IPS-NIHi11 (cell line): Measurements from ENCODE around the gene STC2.

Experiments used
- DNase-seq: peaks from one replicate; pipeline ENCODE4 v3.0.0; 2012; ENCODE audit warnings: mixed read lengths, low spot score

The STC2 gene

DNA sequence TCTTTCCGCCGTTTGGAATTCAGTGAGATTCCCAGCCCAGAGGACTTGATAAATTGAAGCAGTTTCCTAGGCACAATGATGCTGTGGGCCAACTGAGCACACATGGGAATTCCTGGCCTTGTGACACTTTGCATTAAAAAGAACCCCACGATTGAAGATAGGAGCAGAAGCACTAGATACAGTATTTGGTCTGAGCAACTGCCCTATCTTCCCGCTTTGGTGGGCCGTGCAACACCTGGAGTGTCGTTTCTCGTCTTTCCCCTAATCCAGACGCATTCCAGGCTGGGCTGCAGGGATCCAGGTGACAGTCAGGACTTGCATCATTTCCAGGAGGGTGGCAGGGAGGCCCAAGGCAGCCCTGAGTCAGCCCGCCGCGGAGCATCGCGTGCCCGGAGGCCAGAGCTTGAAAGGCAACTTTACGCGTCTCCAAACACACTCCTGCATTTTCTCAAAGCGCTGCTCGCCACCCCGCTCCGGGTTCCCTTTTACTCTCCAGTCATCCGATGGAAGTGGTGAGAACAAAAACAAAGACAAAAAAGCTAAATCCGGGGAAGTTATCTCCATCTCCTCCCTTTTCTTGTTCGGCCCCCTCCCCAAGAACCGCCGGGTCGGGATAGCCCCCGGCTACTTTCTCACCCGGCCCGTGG lies 753 bp upstream of the STC2 start:
- DNase-seq = no peak

DNA sequence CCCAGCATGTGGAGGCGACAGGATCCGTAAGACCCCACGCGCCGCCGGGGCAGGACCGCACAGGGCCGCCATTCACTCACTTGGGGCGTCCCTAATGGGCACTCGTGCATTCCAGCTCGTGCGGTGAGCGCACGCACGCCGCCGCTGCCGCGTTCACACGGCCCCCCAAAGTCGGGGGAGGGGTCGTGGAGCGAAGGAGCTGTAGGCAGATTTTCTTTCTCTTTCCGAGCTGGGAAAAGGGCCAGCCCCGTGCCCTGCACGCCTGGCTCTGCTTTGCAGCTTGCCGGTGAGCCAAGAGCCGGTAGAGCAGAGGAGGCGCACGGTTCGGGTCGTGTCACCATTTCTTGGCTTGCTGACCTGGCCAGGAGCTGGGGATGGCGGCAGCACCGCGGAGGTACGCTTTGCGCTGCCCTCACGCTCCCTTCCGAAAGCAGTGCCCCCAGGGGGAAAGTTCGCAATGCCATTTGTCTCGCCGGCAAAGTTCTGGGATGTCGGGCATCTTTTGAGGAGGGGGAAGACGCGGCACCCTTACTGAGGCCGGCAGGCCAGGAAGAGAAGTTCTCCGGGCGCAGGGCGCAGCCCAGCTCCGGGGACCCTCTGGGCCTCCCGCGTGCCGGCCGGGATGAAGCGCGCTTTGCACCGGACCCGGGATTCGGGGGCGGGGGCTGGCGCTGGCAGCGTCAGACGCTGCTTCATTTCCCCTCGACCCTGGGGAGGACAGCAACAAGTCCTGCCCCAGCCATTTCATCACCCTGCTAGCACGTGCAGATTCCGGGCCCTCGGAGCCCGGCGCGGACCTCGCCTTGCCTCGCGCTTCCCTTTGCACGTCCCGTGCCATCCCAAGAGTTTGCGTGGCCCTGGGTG lies 898 bp downstream of the STC2 start:
- DNase-seq = peak; percentile 61

DNA sequence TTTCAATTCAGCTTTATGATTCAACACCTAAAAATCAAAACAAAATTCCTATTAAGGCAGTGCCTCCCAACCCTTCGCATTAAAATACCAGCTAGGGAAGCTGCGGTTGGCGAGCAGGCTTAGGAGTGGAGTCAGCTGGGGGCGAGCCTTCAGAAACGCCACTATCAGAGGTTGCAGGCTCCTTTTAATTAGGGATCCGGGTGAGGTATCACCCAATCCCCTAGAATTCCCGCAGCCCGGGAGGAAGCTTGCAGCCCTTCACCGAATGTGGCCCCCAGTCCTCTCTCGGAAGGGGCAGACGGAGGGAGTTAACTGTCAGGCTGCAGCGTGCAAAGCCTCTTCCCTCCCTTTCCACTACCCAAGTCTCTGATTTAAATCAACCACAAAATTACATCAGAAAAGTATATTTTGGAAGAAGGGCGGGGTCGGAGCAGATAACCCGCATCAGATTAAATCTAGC lies 1.7 kb downstream of the STC2 start:
- no peak for DNase-seq

DNA sequence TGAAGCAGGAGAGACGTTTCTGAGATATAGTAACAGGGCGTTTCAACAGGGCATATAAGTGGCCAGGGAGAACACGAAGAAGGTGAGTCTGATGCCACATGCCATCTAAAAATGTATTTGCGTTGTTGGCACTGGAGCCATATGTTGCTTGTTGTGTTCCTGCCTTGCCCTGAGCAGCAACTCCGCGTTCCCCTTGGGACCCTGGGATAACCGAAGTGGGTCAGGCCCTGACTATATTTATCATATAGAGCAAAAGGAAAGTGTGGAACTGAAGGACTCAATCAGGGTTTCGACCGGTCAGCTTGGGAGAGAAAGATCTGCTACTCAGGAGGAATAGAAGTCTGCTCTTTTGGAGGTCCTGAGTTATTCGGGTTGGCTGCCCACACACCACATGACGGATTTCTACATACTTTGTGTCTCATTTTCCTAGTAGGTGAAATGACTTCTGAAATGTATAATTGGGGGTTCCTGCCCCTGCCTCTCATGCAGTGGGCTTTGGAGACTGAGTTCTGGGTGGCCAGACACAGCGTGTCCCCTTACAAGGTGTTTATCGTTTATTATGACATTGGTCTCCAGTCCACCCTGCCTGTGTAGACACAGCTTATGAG lies 3.0 kb downstream of the STC2 start:
- no peak for DNase-seq

DNA sequence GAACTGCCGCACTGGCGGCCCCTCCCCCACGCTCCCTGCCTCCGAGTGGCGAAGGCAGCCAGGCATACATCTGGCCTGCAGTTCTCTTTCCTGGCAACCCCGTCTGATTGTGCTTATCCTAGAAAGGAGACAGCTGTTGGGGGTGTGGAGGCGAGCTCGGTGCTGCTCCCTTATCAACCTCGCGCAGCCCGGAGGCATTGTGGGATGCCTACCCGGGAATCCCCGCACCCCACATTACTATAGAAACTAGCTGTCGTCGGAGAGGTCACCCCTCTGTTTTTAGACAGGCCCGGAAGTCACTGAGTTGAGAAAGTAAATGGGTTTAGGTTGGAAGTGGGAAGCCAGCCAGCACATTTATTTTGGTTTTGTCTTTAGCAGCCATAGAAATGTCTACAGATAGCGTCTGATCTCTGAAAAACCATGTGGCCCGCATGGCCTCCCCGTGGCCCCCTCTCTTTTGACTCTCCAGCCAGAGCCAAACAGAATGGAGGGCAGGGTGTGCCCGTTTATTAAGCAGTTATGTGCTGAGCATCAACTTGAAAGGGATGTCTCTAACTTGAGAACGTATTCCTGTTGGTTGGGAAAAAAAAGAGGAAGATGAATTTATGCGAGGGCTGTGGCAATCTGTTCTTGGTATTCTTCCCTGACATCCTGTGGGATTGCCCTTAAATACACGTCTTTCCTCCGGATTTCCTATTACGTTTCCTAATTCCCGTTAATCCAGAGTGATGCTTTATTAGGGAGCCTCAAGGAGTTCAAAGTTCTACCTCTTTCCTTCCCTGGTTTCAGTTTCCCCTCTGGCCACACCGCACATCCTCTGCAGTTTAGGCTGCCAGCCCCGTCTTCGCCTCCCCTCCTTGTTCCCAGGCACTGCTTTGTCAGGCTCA lies 3.9 kb downstream of the STC2 start:
- DNase-seq = no peak

DNA sequence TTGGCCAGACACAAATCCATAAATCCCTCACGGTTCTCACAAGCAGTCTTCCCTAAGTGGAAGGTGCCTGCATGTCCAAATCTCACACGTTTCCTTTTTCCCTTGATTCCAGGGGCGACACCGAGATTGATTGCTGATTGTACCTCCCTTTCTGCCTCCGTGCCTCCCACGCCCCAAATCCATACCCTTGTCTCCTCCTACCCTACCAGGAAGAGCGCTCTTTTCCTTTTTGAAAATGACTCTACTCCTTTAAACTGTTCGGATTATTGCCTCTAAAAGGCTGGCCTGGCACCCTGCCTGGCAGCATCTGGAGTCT lies 4.5 kb downstream of the STC2 start:
- no peak for DNase-seq

DNA sequence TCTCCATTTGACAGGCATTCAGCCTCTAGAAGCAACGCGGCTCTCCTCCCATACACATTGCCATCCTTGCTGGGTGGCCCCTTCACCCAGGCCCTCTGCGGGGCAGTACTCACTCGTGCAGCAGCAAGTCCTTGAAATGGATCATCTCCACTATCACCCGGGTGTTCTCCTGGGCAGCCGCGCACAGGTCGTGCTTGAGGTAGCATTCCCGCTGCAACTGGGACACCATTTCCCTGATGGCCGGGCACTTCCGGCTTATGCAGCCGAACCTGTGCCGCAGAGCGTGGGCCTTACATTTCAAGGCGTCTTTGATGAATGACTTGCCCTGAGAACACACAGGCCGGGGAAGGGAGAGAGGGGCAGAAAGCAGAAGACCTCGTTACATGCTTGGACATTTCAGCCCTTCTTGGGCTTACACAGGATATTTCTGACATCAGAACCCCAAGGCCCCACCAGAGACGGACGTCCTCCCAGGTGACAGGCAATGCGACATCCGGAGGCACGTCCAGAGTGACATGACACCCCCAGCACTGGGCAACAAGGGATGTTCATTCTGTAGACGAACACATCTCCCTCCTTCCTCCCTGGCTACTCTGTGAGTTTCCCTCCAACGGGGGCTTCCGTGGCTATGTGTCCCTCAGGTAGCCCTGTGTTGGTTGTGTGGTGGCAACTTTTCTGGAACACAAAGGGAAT lies 5.0 kb downstream of the STC2 start:
- no peak for DNase-seq

DNA sequence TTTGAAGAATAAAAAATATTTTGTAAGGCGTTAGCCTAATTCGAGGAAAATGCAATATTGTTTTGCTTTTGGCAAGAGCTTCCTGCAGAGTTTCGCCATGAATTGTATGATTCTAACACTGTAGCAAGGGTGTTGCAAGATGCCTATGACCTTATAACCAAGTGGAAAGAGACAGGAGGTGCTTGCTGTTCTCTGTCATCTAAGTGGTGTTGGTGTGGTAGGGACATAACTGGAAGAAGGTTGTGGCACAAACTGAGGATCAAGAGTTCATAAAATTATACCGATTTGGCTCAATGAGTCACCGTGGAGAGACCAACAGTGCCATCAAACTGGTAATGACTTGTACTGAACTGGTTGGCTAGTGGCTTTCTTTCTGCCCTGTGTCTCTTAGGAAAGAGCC lies 6.3 kb downstream of the STC2 start:
- DNase-seq = no peak

DNA sequence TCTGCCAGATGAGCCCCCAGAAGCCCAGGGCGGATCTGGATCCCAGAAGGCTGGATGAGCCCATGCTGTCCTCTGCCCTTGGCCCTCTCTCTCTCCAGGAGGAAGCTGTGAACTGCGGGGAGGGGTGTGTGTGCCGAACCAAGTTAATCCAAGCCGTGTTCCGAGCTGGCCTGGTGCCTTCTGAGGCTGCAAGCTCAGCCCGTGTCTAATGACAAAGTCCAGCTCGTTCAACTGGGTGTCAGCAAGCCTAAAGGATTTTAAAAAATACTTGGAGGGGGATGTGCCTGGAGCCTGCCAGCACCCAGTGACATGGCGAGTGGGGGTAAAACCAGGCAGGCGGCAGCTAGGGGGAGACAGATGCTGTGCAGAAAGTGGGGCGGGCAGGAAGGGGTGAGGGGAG lies 8.0 kb downstream of the STC2 start:
- DNase-seq = no peak

DNA sequence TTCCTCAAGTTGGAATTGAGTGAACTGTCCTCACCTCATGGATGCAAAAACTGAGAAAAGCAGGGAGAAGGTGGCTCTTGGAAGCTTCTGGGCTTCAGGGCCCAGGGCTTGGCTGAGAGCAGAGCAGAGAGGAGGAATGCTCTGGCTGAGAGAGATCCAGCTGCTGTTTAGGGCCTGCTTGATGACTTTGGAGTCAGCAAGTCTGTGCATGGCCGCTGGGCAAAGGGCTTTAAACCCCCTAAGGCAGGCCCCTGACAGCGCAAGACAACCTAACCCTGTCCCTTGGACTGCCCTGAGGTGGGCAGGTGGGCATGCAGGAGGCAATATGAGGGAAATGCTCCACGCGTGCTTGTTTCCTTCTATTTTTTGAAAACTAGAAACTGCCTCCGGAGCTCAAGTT lies 8.6 kb downstream of the STC2 start:
- DNase-seq = no peak

DNA sequence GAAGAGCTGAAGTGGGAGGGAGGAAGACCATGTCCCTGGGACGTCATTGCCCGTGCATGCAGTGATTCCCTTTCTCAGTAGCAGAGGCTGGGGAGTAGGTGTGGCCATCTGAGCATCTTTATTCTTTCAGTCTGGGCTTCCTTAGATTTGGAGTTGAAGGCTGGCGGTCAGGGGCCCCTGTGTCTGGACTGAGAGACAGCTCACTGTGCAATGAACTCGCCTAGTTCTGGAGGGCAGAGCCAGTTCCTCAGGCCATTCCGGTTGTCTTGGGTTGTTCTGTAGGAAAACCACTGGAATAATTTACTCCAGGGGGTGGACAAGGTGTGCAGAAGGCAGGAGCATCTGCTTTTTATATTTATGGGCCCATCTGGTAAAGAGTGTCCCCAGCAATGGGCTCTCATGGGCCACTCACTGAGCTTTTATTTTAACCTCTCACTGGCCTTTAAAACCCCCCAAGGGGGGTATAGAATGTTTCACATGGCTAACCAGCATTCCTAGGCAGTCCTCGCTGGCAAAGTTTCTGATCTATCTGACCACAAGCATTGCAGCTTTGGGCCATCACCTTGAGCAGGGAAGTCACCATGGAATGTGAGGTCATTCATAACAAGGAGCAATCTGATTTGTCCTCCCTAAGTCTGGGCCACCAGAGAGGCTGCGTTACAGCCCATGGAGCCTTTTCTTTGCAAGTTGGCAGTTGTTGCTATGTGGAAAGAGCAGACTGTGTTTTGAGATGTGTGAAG lies 9.2 kb downstream of the STC2 start:
- no peak for DNase-seq

DNA sequence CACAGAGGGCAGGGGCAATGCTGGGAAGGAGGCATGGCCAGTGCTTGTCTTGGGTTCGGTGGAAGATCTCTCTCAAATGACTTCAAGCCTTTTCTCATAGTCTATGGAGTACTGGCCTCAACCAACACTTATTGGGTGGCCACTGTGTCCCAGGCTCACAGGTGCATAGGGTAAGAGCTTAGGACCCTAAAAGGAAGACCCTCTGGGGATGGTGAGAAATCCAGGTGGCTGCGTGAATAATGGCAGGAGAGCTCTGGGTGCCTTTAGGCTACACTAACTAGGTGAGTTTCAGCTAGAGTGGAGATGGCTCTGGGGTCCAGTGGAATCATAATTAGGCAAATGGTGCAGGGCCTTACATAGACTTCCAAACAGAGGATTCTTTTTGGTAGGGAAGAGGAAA lies 9.9 kb downstream of the STC2 start:
- DNase-seq = no peak

DNA sequence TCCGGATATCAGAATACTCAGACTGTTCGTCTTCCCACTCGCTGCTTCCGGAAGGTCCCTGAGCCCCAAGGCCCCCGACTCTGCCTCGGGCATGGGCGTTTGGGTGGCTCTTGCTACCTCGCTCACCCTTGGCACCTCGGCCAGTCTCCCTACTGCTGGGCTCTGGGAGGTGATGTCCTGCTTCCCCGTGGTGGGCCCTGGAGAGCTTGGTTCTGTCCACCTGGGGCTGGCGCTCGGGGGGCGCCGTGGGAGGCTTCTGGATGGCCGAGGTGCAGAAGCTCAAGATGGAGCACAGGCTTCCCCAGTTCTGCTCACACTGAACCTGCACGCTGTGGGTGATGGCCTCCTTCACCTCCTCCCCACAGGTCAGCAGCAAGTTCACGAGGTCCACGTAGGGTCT lies 10.4 kb downstream of the STC2 start:
- no peak for DNase-seq

DNA sequence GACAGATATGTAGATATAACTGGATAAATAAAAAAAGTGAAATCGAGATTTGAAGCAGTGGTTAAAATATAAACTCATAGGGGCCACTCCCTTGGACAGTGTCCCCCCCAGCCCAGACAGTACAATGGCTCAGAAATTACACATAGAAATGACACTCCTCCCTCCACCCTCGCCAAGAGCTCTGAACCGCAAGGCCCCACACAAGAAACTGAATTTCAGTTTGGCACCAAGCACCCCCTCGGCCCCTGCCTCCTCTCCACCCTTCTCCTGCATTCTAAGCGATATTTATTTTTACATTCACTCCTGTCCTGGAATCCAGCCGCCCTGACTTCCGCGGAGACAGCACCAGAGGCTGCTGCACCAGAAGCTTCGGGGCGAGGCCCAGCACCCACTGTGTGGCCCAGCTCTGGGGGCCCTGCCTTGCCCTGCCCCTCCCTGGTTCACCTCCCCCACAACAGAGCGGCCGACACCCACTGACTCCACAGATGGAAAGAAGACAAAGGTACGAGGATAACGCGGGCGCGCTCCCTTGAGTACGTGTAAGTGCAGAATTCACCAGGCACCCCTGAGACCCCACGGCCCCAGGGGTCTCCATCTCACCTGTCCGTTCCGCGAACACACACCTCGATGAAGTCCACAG lies 11.0 kb downstream of the STC2 start:
- DNase-seq = no peak

DNA sequence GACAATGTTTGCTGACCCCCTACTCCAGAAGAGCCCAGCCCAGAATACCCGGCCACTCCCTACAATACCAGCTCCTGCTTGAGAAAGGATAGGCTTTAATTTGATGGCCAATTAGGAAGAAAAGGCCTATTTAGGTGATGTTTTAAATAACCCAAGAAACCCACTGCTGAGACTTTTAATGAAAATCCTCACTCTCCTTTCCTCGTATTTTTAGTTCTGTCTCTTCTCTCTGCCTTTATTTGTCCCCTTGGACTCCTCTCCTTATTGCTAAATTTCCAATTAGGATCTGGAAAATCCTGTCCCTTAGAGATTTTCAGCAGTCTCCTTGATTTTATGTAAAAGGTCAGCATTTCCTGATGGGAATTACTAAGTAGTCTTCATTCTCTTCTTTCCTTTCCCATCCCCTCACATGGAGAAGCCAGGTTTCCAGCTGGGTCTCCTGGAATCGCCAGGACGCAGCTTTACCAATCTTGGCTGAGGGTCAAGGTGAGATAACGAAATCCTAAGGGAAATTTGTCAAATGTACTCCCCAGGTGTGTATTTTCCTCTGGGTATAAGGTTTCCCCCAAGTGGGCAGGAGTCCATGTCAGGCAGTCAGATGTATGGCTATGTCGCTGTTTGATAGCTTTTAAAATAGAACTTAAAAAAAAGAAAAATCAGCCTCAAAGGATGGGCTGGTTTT lies 11.7 kb downstream of the STC2 start:
- no peak for DNase-seq

DNA sequence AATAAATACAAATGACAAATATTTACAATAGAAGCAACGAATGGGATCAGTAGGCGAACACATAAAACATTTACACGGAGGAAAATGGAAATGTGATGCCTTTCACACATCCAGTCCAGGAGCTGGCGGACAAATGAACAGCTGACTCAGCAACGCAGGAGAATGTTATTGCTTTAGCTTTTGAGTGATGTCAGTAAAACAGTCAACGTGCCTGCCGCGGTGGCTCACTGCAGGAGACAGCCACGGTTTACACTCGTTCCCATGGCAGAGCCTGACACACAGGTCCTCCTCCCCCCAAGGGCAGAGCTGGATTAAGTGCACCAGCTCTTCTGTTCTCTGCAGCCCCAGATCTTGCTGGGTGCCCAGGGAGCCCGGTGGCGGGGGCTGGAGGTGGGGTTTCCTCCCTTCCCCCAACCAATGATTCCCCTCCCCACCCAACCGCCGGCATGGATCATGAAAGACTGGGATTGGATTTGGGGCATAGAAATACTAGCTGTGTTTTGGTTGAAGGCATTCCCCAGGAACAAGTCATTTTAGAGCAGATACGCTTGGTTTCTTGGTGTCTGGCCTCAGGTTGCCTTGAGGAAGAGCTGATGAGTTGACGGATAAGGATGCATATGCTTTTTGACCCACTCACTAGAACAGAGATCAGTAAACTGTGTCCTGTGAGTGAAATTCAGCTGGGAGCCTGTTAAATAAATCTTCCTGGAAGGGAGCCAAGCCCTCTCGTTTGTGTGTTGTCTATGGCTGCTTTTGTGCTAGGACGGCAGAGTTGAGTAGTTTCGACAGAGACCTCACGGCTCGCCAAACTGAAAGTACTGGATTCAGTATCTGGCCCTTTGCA lies 12.5 kb downstream of the STC2 start:
- DNase-seq = no peak

DNA sequence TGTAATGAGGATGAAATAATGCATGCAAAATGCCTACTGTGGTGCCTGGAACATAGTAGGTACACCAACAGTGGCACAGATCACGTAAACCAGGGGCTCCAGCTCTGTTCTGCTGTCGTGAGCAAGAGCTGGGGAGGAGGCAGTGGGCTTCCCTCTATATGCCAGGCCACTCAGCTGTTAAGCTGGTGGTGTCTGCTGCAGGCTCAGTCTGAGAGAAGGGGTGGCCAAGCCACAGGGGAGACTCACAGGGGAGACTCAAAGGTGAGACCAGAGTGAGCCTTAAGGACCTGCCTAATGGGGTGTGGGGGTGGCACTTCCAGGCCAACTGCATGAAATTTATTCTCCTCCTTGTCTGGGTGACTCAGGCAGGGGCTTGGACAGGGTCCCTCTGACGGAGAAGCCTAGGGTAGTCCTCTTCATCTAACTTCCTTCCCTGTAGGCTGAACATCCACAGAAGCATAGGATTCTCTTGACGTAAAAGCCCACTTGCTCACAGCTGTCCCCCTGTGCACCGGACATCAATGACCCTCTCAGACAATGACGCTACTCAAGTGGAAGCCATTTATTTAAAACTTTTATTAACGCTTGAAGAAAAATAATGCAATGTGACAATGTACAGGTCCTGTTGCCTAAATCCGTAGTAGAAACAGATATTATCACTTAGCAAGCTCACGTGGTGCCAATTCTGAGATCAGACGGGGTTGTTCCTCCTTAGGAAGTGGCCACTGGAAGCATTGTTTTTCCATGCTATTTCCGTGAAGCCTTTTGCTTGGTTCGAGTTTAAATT lies 13.9 kb downstream of the STC2 start:
- no peak for DNase-seq

DNA sequence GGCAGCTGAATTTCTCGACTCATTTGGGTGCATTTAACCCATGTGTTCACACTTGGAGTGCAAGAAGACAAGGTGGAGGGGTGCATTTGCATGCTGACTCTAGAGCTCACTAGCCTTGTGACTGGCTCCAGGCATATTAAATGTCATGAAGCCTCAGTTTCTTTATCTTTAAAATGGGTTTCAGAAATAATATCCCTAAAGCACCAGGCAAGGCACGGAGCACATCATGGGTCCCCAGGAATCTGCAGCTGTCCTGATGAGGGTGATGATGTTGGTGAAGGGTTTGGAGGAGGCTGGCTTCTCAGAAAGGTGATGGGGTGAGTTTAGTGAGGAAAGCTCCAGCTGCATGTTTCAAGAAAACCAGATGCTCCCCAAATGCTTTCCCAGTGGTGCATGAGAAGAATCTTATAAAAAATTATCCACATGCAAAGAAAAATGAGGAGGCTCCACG lies 14.8 kb downstream of the STC2 start:
- no peak for DNase-seq
